Sigmoid colon (tissue), 7 donors: ENCODE data around the gene MRGPRD. TPM values are rescaled to one million over a fixed set of nuclear protein-coding genes. Genes with fewer than 3 reads are reported as not detected.

Experiments used
- DNase-seq: peaks from one replicate; pipeline ENCODE4 v3.0.0-alpha.2; 2019
- H3K27ac ChIP-seq, 4 donors: fragments of 200-600 bp; sonication (generic); one replicate each; pipeline ENCODE4 v1.5.1; 2016 to 2019; ENCODE audit warnings: mild to moderate bottlenecking in 1 of 4
- H3K27me3 ChIP-seq, 3 donors: fragments of 200-600 bp; sonication (generic); one replicate each; pipeline ENCODE4 v1.5.1; 2019; ENCODE audit warnings: mild to moderate bottlenecking in 1 of 3
- H3K36me3 ChIP-seq, 4 donors: fragments of 200-600 bp; sonication (generic); one replicate each; pipeline ENCODE4 v1.5.1; 2016 to 2019
- H3K4me1 ChIP-seq, 4 donors: fragments of 200-600 bp; sonication (generic); one replicate each; pipeline ENCODE4 v1.5.1; 2017 to 2019
- H3K4me3 ChIP-seq, 4 donors: fragments of 200-600 bp; sonication (generic); one replicate each; pipeline ENCODE4 v1.5.1; 2017 to 2019; ENCODE audit warnings: mild to moderate bottlenecking in 2 of 4, moderate library complexity in 1 of 4
- H3K9me3 ChIP-seq, 4 donors: fragments of 200-600 bp in 3 of 4; sonication (generic) in 3 of 4; one replicate each; pipeline versions ENCODE4 v1.5.1 to v1.6.1; 2013 to 2019
- CTCF ChIP-seq, 4 experiments: fragments of 450-650 bp in 3 of 4; fragments of 200-600 bp in 1 of 4; IDR thresholded peaks; one replicate each; pipeline ENCODE4 v1.5.1; 2016 to 2019; ENCODE audit warnings: antibody characterized with exemption in 4 of 4, mild to moderate bottlenecking in 3 of 4, moderate library complexity in 2 of 4
- EP300 ChIP-seq, 4 donors: sonication (generic); formaldehyde crosslinking; IDR thresholded peaks; one replicate each; pipeline ENCODE4 v1.6.1; 2017; ENCODE audit warnings: antibody characterized with exemption in 4 of 4
- POLR2A ChIP-seq, 2 donors: fragments of 450-650 bp; IDR thresholded peaks; one replicate each; pipeline ENCODE4 v1.6.1; 2016; ENCODE audit warnings: antibody characterized with exemption in 2 of 2, mild to moderate bottlenecking in 2 of 2, moderate library complexity in 2 of 2
- POLR2AphosphoS5 ChIP-seq, 4 donors: sonication (generic); formaldehyde crosslinking; IDR thresholded peaks; one replicate each; pipeline ENCODE4 v1.6.1; 2017; ENCODE audit warnings: antibody characterized with exemption in 4 of 4
- WGBS, 2 donors: extraction: QIAGEN DNeasy Blood & Tissue Kit; methylation state at CpG; one replicate each; pipeline ENCODE4 v1.1.7; 2013; 5-methylcytosine and 5-hydroxymethylcytosine counted together
- intact Hi-C: fragments of 100-400 bp; cut with DNase I; formaldehyde crosslinking; loops from one replicate; pipeline ENCODE4 v1.15.1; 2023
- polyA plus RNA-seq, 3 donors: library from polyadenylated mRNA; stranded (reverse); fragments of 200-250 nt; gene quantifications; one replicate each; pipeline ENCODE4 v1.2.3, GENCODE V29; 2013
- total RNA-seq, 4 donors: library from RNA; depleted of rRNA; stranded (reverse); fragments of >200 nt; gene quantifications; one replicate each; pipeline ENCODE4 v1.1.0, GENCODE V29; 2016
- donor health status: healthy with polysubstance abuse.
- donor health status: Bipolar disorder and iron deficiency.
- donor health status: healthy.

MRGPRD gene
- total and polyA plus RNA-seq, 7 donors: 1.9 to 2.2 (median 2.1) TPM; not detected in 4

GRCh38 chr11:69002110-69002569 is 21.4 kb upstream of the MRGPRD start:
- no peak for TF ChIP-seq CTCF (IDR thresholded peaks at IDR 0.05)
- no peak for TF ChIP-seq EP300 (IDR thresholded peaks at IDR 0.05)
- no peak for TF ChIP-seq POLR2A (IDR thresholded peaks at IDR 0.05)
- no peak for TF ChIP-seq POLR2AphosphoS5 (IDR thresholded peaks at IDR 0.05)
- Histone ChIP-seq H3K9me3 (no peaks in the 10 kb centered on the region), H3K4me3 (no peak overlapping the region), H3K27me3 (no peaks in the 10 kb centered on the region), H3K27ac (peak overlapping the region; percentile 91 to 100 (median 98)), H3K4me1 (peaks cover 0 to 97% (median 94%) of the 10 kb centered on the region in 4 donors), H3K36me3 (peaks cover 21 to 39% (median 28%) of the 10 kb centered on the region in 4 donors)
- intact Hi-C loops: loop anchor here (5.0 kb wide), 1 partner anchor 55 kb away; no protein-coding TSS in a partner anchor
- 67 to 78% methylated on average over 6 of the region's 6 CpGs for WGBS, 2 donors
- DNase-seq: peak; percentile 80

- intact Hi-C loops: loop anchor here (5.0 kb wide), 1 partner anchor 54 kb away; no protein-coding TSS in a partner anchor
- TF ChIP-seq EP300 (IDR thresholded peaks at IDR 0.05) (no peak), POLR2AphosphoS5 (IDR thresholded peaks at IDR 0.05) (peak in 2 of 4 donors; percentile 19 to 53)
- Histone ChIP-seq H3K4me3 (no peak overlapping the region), H3K9me3 (no peaks in the 10 kb centered on the region), H3K36me3 (peaks cover 19 to 33% (median 26%) of the 10 kb centered on the region in 4 donors), H3K27me3 (no peaks in the 10 kb centered on the region), H3K27ac (peak overlapping the region; percentile 91 to 100 (median 98)), H3K4me1 (peaks cover 0 to 90% (median 88%) of the 10 kb centered on the region in 4 donors)
- 82 to 83% methylated on average over 23 of the region's 23 CpGs for WGBS, 2 donors
- peak; percentile 83 for DNase-seq
These were observed 20.7 kb upstream of the MRGPRD start for GRCh38 chr11:69001243-69002081.

GRCh38 chr11:69000831-69001242 is 20.1 kb upstream of the MRGPRD start:
- H3K36me3 ChIP-seq: peaks cover 19 to 26% (median 22%) of the 10 kb centered on the region in 4 donors
- peak; percentile 93 for DNase-seq
- peaks cover 0 to 84% (median 82%) of the 10 kb centered on the region in 4 donors for H3K4me1 ChIP-seq

GRCh38 chr11:69000391-69000790 is 19.6 kb upstream of the MRGPRD start:
- Histone ChIP-seq H3K27ac (peak overlapping the region; percentile 91 to 100 (median 98)), H3K9me3 (no peaks in the 10 kb centered on the region), H3K36me3 (peaks cover 15 to 22% (median 18%) of the 10 kb centered on the region in 4 donors), H3K4me1 (peaks cover 0 to 79% (median 77%) of the 10 kb centered on the region in 4 donors), H3K4me3 (no peak overlapping the region), H3K27me3 (no peaks in the 10 kb centered on the region)
- 83 to 84% methylated on average over 5 of the region's 5 CpGs for WGBS, 2 donors
- TF ChIP-seq CTCF (IDR thresholded peaks at IDR 0.05): no peak
- no peak for TF ChIP-seq POLR2A (IDR thresholded peaks at IDR 0.05)
- TF ChIP-seq POLR2AphosphoS5 (IDR thresholded peaks at IDR 0.05): no peak
- no peak for TF ChIP-seq EP300 (IDR thresholded peaks at IDR 0.05)
- intact Hi-C loops: loop anchor here (5.0 kb wide), 1 partner anchor 53 kb away; no protein-coding TSS in a partner anchor
- DNase-seq: no peak

More at GRCh38 chr11:69000831-69001242, 20.1 kb upstream of the MRGPRD start:
- H3K4me3 ChIP-seq: no peak overlapping the region
- intact Hi-C loops: loop anchor here (5.0 kb wide), 1 partner anchor 54 kb away; no protein-coding TSS in a partner anchor
- TF ChIP-seq CTCF (IDR thresholded peaks at IDR 0.05): peak; percentile 68 to 83 (median 70)
- TF ChIP-seq EP300 (IDR thresholded peaks at IDR 0.05): peak in 2 of 4 donors; percentile 52 to 81
- peak; percentile 74 to 89 (median 78) for TF ChIP-seq POLR2AphosphoS5 (IDR thresholded peaks at IDR 0.05)
- no peak for TF ChIP-seq POLR2A (IDR thresholded peaks at IDR 0.05)
- 52 to 71% methylated on average over 8 of the region's 8 CpGs for WGBS, 2 donors
- peak overlapping the region; percentile 91 to 100 (median 98) for H3K27ac ChIP-seq
- no peaks in the 10 kb centered on the region for H3K27me3 ChIP-seq
- no peaks in the 10 kb centered on the region for H3K9me3 ChIP-seq
